AG09309 (cell line): ENCODE measurements around the gene TENT5C.

Experiments
- DNase-seq: peaks from one replicate; pipeline ENCODE4 v3.0.0-alpha.2; 2010; ENCODE audit warnings: low read depth
- H3K4me3 ChIP-seq: 2 replicates; pipeline ENCODE4 v1.5.1; 2011; ENCODE audit warnings: mild to moderate bottlenecking, low read depth, low read length, moderate library complexity; ENCODE audit not compliant: control insufficient read depth
- TF ChIP-seq, protein P1 (sequence below): IDR thresholded peaks from 2 replicates; pipeline ENCODE4 v1.5.1; 2011; ENCODE audit warnings: mild to moderate bottlenecking, low read depth, low read length, inconsistent platforms; ENCODE audit not compliant: insufficient read depth, control insufficient read depth; ENCODE audit errors: missing control alignments

Gene TENT5C

DNA sequence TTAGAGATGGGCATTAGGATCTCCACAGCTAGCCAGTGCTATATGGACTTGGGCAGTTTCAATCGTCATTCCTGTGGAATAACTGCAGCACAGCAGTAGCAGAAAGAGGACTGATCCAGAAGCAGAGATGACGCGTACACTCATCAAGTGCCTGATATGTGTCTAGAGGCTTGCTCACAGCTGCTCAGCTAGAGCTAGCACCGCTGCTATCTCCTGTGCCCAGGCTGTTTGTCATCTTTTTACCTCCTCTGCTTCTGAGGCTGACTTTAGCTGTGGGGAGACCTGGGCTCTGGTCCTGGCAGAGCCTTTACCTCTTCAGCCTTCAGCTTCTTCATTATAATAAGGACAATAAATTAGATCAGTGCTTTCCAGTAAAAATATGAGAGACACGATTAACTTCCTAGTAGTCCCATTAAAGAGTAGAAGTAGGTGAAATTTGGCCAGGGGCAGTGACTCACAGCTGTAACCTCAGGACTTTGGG, 5.3 kb downstream of the TENT5C start:
- no peak overlapping the region for H3K4me3 ChIP-seq
- TF ChIP-seq, protein P1, sequence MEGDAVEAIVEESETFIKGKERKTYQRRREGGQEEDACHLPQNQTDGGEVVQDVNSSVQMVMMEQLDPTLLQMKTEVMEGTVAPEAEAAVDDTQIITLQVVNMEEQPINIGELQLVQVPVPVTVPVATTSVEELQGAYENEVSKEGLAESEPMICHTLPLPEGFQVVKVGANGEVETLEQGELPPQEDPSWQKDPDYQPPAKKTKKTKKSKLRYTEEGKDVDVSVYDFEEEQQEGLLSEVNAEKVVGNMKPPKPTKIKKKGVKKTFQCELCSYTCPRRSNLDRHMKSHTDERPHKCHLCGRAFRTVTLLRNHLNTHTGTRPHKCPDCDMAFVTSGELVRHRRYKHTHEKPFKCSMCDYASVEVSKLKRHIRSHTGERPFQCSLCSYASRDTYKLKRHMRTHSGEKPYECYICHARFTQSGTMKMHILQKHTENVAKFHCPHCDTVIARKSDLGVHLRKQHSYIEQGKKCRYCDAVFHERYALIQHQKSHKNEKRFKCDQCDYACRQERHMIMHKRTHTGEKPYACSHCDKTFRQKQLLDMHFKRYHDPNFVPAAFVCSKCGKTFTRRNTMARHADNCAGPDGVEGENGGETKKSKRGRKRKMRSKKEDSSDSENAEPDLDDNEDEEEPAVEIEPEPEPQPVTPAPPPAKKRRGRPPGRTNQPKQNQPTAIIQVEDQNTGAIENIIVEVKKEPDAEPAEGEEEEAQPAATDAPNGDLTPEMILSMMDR = no peak
- DNase-seq = no peak

DNA sequence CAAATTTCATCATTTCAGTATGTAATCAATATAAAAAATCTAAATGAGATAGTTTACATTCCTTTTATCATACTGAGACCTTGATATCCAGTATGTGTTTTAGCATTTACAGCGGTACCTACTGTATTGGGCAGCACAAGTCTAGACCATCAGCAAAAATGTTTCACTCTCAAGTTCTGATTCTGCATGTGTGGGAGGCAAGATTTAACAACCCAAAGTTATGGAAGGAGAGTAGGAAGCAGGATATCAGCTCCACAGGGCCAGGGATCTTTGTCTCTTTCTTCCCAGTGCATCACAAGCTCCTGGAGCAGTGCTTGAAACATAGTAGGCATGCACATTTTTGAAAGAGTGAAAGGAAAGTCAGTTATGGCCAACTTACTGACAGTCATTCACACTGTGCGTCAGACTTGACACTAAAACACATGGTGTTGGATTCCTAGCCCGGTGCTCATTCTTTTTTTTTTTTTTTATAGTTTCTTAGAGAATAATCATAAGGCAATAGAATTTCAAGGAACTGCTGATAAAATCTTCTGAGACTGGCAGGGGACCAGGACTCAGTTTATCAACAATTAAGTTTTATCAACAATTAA, 6.1 kb downstream of the TENT5C start:
- TF ChIP-seq, protein P1 = no peak
- no peak for DNase-seq
- no peak overlapping the region for H3K4me3 ChIP-seq

- peak; percentile 78 for DNase-seq
- TF ChIP-seq, protein P1 = no peak
- no peak overlapping the region for H3K4me3 ChIP-seq
Observed at GRCh38 chr1:117612517-117613248, 6.8 kb downstream of the TENT5C start.

- H3K4me3 ChIP-seq = no peak overlapping the region
Observed at GRCh38 chr1:117613249-117613968, 7.6 kb downstream of the TENT5C start.

GRCh38 chr1:117613969-117614729, 8.3 kb downstream of the TENT5C start:
- no peak for DNase-seq
- no peak overlapping the region for H3K4me3 ChIP-seq
- TF ChIP-seq, protein P1 = no peak

More at GRCh38 chr1:117613249-117613968, 7.6 kb downstream of the TENT5C start:
- DNase-seq = peak; percentile 38
- TF ChIP-seq, protein P1 = no peak

- H3K4me3 ChIP-seq = no peak overlapping the region
- DNase-seq = no peak
- TF ChIP-seq, protein P1 = no peak
Observed at GRCh38 chr1:117615474-117615873, 9.6 kb downstream of the TENT5C start.
